HG03095 (cell line): ENCODE data around the gene RPL22L1.
"Not testable (repeated sequence)": the region's sequence is repeated elsewhere in the genome, so short reads cannot be mapped to it uniquely, and the experiment has no call there.

Experiments
- ATAC-seq: cut with Tn5 transposase; IDR thresholded peaks from one replicate; pipeline ENCODE4 v1.9.1; 2021; ENCODE audit warnings: moderate library complexity; ENCODE audit not compliant: unreplicated experiment

The RPL22L1 gene

DNA sequence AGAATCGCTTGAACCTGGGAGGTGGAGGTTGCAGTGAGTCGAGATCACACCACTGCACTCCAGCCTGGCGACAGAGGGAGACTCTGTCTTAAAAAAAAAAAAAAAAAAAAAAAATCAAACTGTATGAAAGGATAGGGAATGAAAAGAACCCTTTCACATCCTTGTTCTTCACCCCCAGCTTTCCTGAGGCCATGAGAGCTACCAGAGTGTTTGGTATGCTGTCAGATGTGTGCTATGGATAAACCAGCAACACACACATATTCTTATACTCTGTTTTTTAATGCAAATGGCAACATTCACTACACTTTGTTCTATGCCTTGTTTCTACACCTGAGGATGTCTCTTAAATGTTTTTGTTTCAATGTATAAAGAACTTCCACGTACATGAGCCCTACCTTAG, 33.5 kb downstream of the RPL22L1 start:
- no peak for ATAC-seq

DNA sequence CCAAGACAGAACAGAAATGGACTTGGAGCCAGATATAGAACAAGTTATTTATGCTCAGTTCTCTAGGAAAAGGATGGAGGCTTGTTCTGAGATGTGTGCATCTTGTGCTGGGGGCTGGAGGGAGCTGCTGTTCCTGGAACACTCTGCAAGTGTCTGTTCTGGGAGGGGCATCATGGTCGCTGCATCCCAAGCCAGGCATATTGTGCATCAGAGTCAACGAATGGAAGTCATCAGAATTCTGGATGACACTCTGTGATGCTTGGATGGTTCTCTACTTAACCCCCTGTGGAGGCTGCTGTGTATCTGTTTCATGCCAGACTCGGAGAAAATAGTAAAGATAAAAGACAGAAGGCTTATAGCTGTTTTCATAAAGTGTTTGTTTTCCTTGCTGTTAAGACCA, 34.7 kb downstream of the RPL22L1 start:
- no peak for ATAC-seq

DNA sequence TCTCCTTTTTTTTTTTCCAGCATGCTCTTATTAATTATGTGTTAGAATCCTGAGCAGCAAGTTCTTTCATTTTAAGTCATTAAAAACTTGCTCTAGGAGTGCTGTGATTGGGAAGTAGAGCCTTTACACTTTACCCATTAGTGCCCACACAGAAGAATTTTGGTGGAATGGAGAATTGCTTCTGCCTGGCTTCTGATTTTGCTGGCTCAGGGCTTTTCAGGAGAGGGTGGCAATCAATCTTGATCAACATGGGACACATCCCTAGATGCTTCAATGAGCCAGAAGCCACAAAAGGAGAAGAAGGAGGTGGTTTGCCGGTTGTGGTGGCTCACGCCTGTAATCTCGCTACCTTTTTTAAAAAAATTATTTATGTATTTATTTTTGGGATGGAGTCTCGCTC, 39.4 kb downstream of the RPL22L1 start:
- no peak for ATAC-seq

DNA sequence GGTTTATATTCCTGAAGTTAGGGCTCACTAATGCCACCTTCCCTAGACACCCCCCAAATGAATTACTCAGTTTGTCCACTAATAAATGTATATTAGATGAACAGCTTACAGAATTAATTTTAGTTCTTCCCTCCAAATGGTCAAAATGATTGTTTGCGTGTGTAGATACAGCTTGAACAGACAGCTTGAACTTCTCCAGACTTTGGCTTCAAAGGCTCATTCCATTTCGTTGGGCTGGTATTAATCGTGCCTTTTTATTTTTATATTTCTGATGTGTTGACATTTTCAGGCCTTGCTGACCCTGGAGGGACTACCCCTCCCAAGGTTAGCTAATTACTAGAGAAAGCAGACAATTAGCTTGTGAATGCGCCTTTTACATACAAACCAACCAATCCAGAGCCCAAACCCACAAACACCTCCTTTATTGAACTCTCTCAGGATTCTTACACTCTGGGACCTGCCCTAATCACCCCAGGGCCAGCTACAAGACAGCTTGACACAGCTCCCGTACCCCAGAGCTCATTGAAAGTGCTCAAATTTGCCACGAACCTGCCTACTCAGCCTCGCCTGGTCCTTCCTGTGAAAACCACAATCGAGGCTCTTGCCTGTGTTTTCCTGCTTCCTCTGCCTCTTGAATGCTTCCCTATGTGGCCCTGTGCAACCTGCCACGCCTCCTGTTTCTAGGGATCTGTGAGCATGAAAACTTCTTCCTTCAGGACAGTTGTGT, 40.3 kb downstream of the RPL22L1 start:
- ATAC-seq: no peak

DNA sequence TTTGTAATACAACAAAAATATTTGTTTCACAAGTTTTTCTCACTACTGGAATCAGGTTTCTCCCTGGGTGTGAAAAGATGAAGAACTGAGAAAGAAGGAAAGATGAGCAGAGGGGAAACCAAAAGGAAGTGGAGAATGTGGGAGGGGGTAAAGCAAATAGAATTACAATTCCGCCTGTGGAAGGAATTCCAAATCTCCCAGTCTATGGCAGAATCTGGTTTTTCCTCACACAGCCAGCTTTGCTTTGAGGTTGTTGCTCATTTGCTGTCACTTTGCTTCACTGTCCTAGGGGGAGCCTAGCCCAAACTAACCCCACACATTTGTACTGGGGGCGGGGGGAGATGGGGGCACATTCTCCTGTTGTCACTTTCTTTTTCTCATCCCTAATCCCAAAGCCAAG, 43.9 kb downstream of the RPL22L1 start:
- ATAC-seq: no peak

DNA sequence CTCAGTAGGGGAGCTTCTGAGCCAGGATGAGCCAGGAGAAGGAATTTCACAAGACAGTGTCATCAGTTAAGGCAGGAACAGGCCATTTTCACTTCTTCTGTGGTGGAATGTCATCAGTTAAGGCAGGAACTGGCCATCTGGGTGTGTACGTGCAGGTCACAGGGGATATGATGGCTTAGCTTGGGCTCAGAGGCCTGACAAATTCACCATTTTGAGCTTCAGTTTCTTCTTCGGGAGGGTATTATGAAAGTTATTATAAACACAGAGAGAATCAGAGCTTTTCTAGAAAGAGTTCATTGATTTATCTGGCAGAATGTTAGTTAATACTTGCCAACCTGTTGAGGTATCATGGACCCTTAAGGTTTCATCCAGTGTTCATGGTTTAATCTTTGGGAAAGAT, 46.4 kb downstream of the RPL22L1 start:
- ATAC-seq: not testable (repeated sequence)

DNA sequence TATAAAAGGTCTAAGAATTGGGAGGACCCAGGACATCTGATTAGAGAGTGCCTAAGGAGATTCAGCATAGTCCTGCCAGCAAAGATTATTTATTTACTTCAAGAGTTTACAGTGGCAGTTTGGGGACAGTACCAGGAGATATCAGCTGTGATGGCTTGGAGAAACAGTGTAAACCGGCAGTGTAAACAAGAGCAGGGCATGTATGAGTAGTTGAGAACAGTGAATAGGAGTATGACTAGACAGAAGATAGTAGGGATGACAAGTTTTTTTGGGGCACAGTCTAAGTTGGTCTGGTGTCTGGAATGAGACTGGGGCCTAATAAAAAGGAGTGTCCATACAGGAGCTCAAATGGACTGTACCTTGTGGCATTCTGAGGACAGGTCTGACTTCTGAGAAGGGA, 51.7 kb downstream of the RPL22L1 start:
- not testable (repeated sequence) for ATAC-seq

DNA sequence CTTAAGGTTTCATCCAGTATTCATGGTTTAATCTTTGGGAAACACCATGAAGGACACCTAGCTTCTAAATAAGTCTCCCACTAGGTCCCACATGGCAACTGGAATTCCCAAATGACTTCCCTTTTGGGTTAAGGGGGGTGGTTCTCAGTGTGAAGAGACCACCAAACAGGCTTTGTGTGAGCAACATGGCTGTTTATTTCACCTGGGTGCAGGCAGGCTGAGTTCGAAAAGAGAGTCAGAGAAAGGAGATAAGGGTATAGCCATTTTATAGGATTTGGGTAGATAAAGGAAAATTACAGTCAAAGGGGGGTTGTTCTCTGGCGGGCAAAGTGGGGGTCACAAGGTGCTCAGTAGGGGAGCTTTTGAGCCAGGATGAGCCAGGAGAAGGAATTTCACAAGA, 52.5 kb downstream of the RPL22L1 start:
- not testable (repeated sequence) for ATAC-seq

DNA sequence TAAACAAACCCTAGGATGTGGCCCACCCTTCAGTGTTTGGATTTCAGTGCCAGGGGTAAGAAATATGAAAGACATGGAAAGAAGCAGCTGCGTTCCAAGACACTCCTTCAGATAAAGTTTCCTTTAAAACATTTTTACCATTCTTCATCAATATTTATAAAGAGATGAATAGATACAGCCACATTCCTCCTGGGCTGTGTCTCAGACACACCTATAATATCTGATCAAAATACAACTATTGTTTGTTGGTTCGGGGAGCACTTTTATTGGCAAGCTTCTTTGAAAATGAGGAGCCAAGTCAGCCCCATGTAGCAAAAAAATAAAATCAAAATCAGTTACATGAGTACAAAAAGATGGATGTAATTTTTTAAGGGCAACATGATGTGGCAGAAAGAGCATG, 53.2 kb downstream of the RPL22L1 start:
- ATAC-seq: no peak

DNA sequence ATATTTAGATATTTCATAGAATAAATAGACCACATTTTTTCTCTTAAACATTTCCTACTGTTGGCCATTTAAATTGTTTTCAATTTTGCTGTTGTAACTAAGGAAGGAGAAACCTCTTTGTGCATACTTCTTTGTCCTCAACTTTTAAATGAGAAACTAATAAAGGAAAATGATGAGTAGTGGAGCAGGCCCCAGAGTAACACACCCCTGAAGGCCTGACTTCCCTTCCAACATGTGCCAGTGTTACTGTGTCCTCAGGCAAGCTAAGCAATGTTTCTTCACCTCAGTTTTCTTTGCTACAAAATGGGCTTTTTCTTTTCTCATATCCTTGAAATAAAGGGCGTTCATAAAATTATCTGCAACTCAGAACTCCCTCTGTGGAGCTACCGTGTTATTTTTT, 53.7 kb downstream of the RPL22L1 start:
- no peak for ATAC-seq

DNA sequence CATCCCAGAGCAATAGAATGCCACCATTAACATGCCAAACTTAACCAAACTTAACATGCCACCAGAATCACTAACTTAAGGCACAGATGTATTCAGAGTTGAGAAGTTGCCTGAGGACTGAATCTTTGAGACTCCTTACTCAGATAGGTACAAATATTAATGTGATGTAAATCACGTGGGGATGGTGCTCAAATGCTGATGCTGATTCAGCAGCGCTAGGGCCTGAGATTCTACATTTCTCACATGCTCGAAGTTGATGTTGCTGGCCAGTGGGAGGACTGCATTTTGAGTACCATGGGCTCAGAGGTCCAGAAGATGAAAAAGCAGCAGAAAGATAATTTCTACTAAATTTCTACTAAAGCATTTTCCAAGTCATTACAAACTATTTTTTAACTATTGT, 54.1 kb downstream of the RPL22L1 start:
- no peak for ATAC-seq

DNA sequence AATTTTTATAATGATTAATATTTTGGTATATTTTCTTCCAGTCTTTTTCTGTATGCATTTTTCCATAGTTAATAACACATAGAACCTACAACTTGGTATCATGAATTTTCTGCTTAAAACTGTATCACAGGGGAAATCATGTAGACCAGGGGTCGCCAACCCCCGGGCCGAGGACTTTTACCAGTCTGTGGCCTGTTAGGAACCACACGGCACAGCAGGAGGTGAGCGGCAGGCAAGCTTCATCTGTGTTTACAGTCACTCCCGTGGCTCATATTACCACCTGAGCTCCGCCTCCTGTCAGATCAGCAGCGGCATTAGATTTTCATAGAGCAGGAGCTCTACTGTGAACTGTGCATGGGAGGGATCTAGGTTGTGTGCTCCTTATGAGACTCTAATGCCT, 54.7 kb downstream of the RPL22L1 start:
- ATAC-seq: no peak
